ENCODE measurements around the gene SLC9A9. TPM values are rescaled to one million over a fixed set of nuclear protein-coding genes. Genes with fewer than 3 reads are reported as not detected.

The SLC9A9 gene
- total RNA-seq, 4 donors from 2014 or later: 13.4 to 15.0 (median 14.4) TPM

- Histone ChIP-seq H3K4me3 (no peak overlapping the region), H3K9me3 (no peaks in the 10 kb centered on the region), H3K36me3 (no peaks in the 10 kb centered on the region), H3K27me3 (no peaks in the 10 kb centered on the region), H3K4me1 (peaks cover 0 to 5% (median 2%) of the 10 kb centered on the region in 4 donors), H3K27ac (replicated peaks in 1 of 4) (no peak overlapping the region)
- intact Hi-C loops (cut with DNase I): no loop called here
- TF ChIP-seq EP300 (IDR thresholded peaks at IDR 0.05) (no peak), CTCF (IDR thresholded peaks at IDR 0.05) (no peak), POLR2A (IDR thresholded peaks at IDR 0.05; ENCODE audit: low read depth) (no peak), POLR2AphosphoS5 (IDR thresholded peaks at IDR 0.05) (no peak)
- 85% methylated on average over 1 of the region's 1 CpG for WGBS
- DNase-seq (ENCODE audit: extremely low spot score): no peak
Observed at GRCh38 chr3:143232981-143233380, 615.3 kb downstream of the SLC9A9 start.

DNA sequence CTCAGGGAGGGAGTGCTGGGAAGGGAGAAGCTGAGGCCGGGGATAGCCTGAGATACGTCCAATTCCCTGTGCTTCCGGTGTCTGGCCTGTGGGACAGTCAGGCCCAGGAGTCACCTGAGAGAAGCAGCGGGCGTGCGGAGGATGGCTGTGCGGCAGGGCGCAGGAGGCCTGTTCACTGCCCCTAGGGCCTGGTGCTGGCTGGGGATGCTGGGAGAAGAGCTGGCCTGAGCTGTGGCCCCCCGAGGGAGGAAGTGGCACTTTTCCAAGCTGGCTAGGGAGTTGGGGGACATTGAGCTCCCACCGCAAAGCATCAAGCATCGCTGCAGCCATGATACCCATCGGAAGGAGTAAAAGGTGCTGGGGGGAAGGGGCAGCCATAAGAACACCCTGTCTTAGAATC is 619.9 kb downstream of the SLC9A9 start:
- WGBS: 97% methylated on average over 12 of the region's 12 CpGs
- H3K4me1 ChIP-seq: no peaks in the 10 kb centered on the region
- H3K9me3 ChIP-seq: no peaks in the 10 kb centered on the region
- H3K4me3 ChIP-seq: no peak overlapping the region
- intact Hi-C loops (cut with DNase I): no loop called here
- TF ChIP-seq POLR2A (IDR thresholded peaks at IDR 0.05; ENCODE audit: low read depth) (no peak), CTCF (IDR thresholded peaks at IDR 0.05) (no peak), POLR2AphosphoS5 (IDR thresholded peaks at IDR 0.05) (no peak), EP300 (IDR thresholded peaks at IDR 0.05) (no peak)
- no peak for DNase-seq (ENCODE audit: extremely low spot score)
- H3K36me3 ChIP-seq: no peaks in the 10 kb centered on the region
- no peak overlapping the region for H3K27ac ChIP-seq (replicated peaks in 1 of 4)
- H3K27me3 ChIP-seq: no peaks in the 10 kb centered on the region

DNA sequence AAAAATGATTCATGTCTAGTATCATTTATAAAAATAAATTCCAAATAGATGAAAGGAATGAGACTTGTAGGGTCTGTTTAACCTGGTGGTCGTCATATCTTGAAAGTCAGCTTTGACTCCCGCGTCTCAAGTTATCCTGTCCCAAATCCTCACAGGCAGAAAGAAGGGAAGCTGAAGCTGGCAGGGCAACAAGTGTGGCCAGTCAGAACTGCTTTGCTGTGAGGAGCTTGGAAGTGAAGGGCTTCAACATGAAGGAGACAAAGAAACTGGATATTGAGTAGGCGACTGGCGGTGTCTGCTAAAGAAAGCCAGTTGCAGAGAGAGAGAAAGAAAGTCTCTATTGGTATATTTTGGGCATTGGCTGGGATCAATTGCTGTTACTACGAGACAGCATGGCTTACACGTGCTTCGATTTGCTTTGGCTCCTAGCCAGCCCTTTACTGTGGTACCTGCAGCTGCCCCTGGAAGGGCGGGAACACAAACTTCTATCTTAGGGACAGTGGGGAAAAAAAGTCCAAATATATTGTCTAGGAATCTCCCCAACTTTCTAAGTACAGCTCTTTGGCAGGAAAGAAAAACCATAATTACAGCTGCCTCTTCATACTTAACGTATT is 621.5 kb downstream of the SLC9A9 start:
- TF ChIP-seq POLR2AphosphoS5 (IDR thresholded peaks at IDR 0.05) (no peak), EP300 (IDR thresholded peaks at IDR 0.05) (no peak), CTCF (IDR thresholded peaks at IDR 0.05) (no peak), POLR2A (IDR thresholded peaks at IDR 0.05; ENCODE audit: low read depth) (no peak)
- H3K36me3 ChIP-seq: no peaks in the 10 kb centered on the region
- intact Hi-C loops (cut with DNase I): no loop called here
- H3K27me3 ChIP-seq: no peaks in the 10 kb centered on the region
- H3K4me1 ChIP-seq: no peaks in the 10 kb centered on the region
- 74% methylated on average over 10 of the region's 10 CpGs for WGBS
- no peak for DNase-seq (ENCODE audit: extremely low spot score)
- H3K9me3 ChIP-seq: no peaks in the 10 kb centered on the region
- H3K27ac ChIP-seq (replicated peaks in 1 of 4): no peak overlapping the region
- H3K4me3 ChIP-seq: no peak overlapping the region

GRCh38 chr3:143224716-143225115 is 623.6 kb downstream of the SLC9A9 start:
- intact Hi-C loops (cut with DNase I): no loop called here

More at GRCh38 chr3:143224716-143225115, 623.6 kb downstream of the SLC9A9 start:
- Histone ChIP-seq H3K36me3 (no peaks in the 10 kb centered on the region), H3K4me3 (no peak overlapping the region), H3K4me1 (no peaks in the 10 kb centered on the region), H3K9me3 (no peaks in the 10 kb centered on the region), H3K27ac (replicated peaks in 1 of 4) (no peak overlapping the region), H3K27me3 (no peaks in the 10 kb centered on the region)
- WGBS: 82% methylated on average over 2 of the region's 2 CpGs
- no peak for DNase-seq (ENCODE audit: extremely low spot score)
- TF ChIP-seq EP300 (IDR thresholded peaks at IDR 0.05): no peak
- no peak for TF ChIP-seq POLR2A (IDR thresholded peaks at IDR 0.05; ENCODE audit: low read depth)
- no peak for TF ChIP-seq CTCF (IDR thresholded peaks at IDR 0.05)
- TF ChIP-seq POLR2AphosphoS5 (IDR thresholded peaks at IDR 0.05): no peak

Measured in esophagus muscularis mucosa (tissue), 4 donors.